Endothelial cell of umbilical vein (primary cell): Measurements from ENCODE around the gene CRY1. TPM values are rescaled to one million over a fixed set of nuclear protein-coding genes. Genes with fewer than 3 reads are reported as not detected.

Experiments
- BruUV-seq: library from RNA; stranded (reverse); fragments of 400-500 nt; replicated peaks from 2 replicates; lab custom pipeline; 2021; lab: Mats Ljungman, UMichigan
- CTCF ChIA-PET: fragments of 300-600, 350-600 bp; sonication (Branson Sonifier 250); formaldehyde crosslinking; loops from one replicate; lab custom pipeline; 2021; ENCODE audit warnings: antibody characterized with exemption, inconsistent platforms; lab: Charles Lee
- POLR2A ChIA-PET: fragments of 300-600, 350-600 bp; sonication (Branson Sonifier 250); formaldehyde crosslinking; loops from one replicate; lab custom pipeline; 2021; ENCODE audit warnings: antibody characterized with exemption, inconsistent platforms; lab: Charles Lee
- DNase-seq: peaks from one replicate; pipeline ENCODE4 v3.0.0-alpha.2; 2011; ENCODE audit warnings: low read depth, low spot score
- FAIRE-seq: peaks from 2 replicates; lab custom pipeline; 2011; peaks lifted over from hg19 to GRCh38; lab: Jason Lieb, UNC
- H2AFZ ChIP-seq: 2 replicates; pipeline ENCODE4 v1.6.0; 2012; ENCODE audit warnings: low read depth, low read length, control low read depth, inconsistent platforms
- H3K27ac ChIP-seq: 2 replicates; pipeline ENCODE4 v1.5.1; 2011; ENCODE audit warnings: low read depth, mild to moderate bottlenecking, control low read depth, low read length, moderate library complexity; ENCODE audit not compliant: insufficient read depth
- H3K27me3 ChIP-seq, 2 experiments: 2 replicates each; pipeline versions ENCODE4 v1.6.0 to v1.6.1; 2011; ENCODE audit warnings: low read length in 2 of 2, mixed read lengths in 1 of 2; ENCODE audit not compliant: control insufficient read depth in 2 of 2, insufficient read depth in 2 of 2
- H3K36me3 ChIP-seq, 2 experiments: 2 replicates in 1 of 2; 3 replicates in 1 of 2; pipeline ENCODE4 v1.5.1; 2011; ENCODE audit warnings: low read length in 2 of 2, mild to moderate bottlenecking in 1 of 2, moderate library complexity in 1 of 2; ENCODE audit not compliant: control insufficient read depth in 2 of 2, insufficient read depth in 2 of 2; ENCODE audit errors: extremely low read depth in 1 of 2
- H3K4me1 ChIP-seq: 3 replicates; pipeline ENCODE4 v1.5.1; 2011; ENCODE audit warnings: mild to moderate bottlenecking, low read length; ENCODE audit not compliant: control insufficient read depth, insufficient read depth; ENCODE audit errors: extremely low read depth
- H3K4me2 ChIP-seq: 2 replicates; pipeline ENCODE4 v1.6.1; 2011; ENCODE audit warnings: low read length, control low read depth, mixed read lengths; ENCODE audit not compliant: insufficient read depth
- H3K4me3 ChIP-seq, 3 experiments: fragments of 200-600 bp in 1 of 3; sonication (generic), shearing (Covaris generic) in 1 of 3; replicated peaks in 1 of 3; 2 replicates each; pipeline ENCODE4 v1.5.1; 2011 to 2016; ENCODE audit warnings: control low read depth in 3 of 3, low read length in 3 of 3, mild to moderate bottlenecking in 2 of 3, inconsistent platforms in 1 of 3, low read depth in 1 of 3, moderate library complexity in 1 of 3; ENCODE audit not compliant: insufficient read depth in 1 of 3
- H3K79me2 ChIP-seq: 2 replicates; pipeline ENCODE4 v1.6.0; 2012; ENCODE audit warnings: low read length, inconsistent platforms; ENCODE audit not compliant: control insufficient read depth, insufficient read depth
- H3K9ac ChIP-seq: replicated peaks from 2 replicates; pipeline ENCODE3; 2011; ENCODE audit warnings: low read length, control low read depth; ENCODE audit not compliant: insufficient read depth; ENCODE audit errors: extremely low read depth
- H3K9me1 ChIP-seq: replicated peaks from 3 replicates; pipeline ENCODE4 v1.6.0; 2011; ENCODE audit warnings: mild to moderate bottlenecking, low read length; ENCODE audit not compliant: control insufficient read depth, insufficient read depth; ENCODE audit errors: extremely low read depth
- H3K9me3 ChIP-seq: replicated peaks from 2 replicates; pipeline ENCODE4 v1.5.1; 2012; ENCODE audit warnings: low read length, inconsistent platforms; ENCODE audit not compliant: control insufficient read depth, insufficient read depth
- H4K20me1 ChIP-seq: replicated peaks from 2 replicates; pipeline ENCODE3; 2011; ENCODE audit warnings: mild to moderate bottlenecking, low read length; ENCODE audit not compliant: control insufficient read depth, insufficient read depth; ENCODE audit errors: extremely low read depth
- CTCF ChIP-seq, 2 donors: IDR thresholded peaks; 1 replicate in 1 of 2; 2 replicates in 1 of 2; pipeline ENCODE4 v1.5.1; 2011; ENCODE audit warnings: low read length in 2 of 2, mild to moderate bottlenecking in 2 of 2, moderate library complexity in 2 of 2, control low read depth in 1 of 2, inconsistent platforms in 1 of 2, low read depth in 1 of 2; ENCODE audit not compliant: insufficient read depth in 1 of 2; ENCODE audit errors: extremely low read depth in 1 of 2
- EZH2 ChIP-seq: IDR thresholded peaks from 2 replicates; pipeline ENCODE4 v1.6.1; 2012; ENCODE audit warnings: borderline replicate concordance, low read depth, mild to moderate bottlenecking, moderate library complexity, low read length, inconsistent platforms; ENCODE audit not compliant: severe bottlenecking
- FOS ChIP-seq: IDR thresholded peaks from 2 replicates; pipeline ENCODE4 v1.6.1; 2011; ENCODE audit warnings: mild to moderate bottlenecking, low read length, moderate library complexity, borderline replicate concordance; ENCODE audit not compliant: insufficient read depth
- GATA2 ChIP-seq: IDR thresholded peaks from 2 replicates; pipeline ENCODE4 v1.7.0; 2011; ENCODE audit warnings: low read depth, mild to moderate bottlenecking, moderate library complexity, mixed read lengths, low read length; ENCODE audit not compliant: insufficient read length, insufficient read depth
- JUN ChIP-seq: IDR thresholded peaks from 2 replicates; pipeline ENCODE4 v1.6.1; 2011; ENCODE audit warnings: borderline replicate concordance, low read depth; ENCODE audit not compliant: insufficient read length, insufficient read depth
- MAX ChIP-seq: IDR thresholded peaks from 2 replicates; pipeline ENCODE4 v1.6.1; 2011; ENCODE audit not compliant: insufficient read depth, insufficient read length
- MYC ChIP-seq: IDR thresholded peaks from one replicate; pipeline ENCODE4 v1.6.1; 2011; ENCODE audit warnings: mild to moderate bottlenecking, low read depth, low read length
- POLR2A ChIP-seq: IDR thresholded peaks from 2 replicates; pipeline ENCODE4 v1.6.1; 2012; ENCODE audit warnings: low read depth, mild to moderate bottlenecking, control low read depth, low read length
- POLR2AphosphoS5 ChIP-seq: IDR thresholded peaks from 2 replicates; pipeline ENCODE4 v1.6.1; 2012; ENCODE audit warnings: low read depth, mild to moderate bottlenecking, control low read depth, low read length, moderate library complexity; ENCODE audit not compliant: insufficient read depth
- dilution Hi-C: fragments of 300-500 bp; cut with MboI; formaldehyde crosslinking; loops from one replicate; pipeline ENCODE4 v1.15.0; 2019; ENCODE audit warnings: low sequenced_read_pairs; ENCODE audit not compliant: extremely low pct_ligation_motif_present
- intact Hi-C: fragments of 100-400 bp; cut with micrococcal nuclease; formaldehyde crosslinking; loops from one replicate; pipeline ENCODE4 v1.10.0; 2022
- polyA plus RNA-seq, 4 experiments: library from polyadenylated mRNA; depleted of rRNA in 3 of 4; stranded (reverse) in 3 of 4; unstranded in 1 of 4; fragments of >200 nt; gene quantifications; 2 replicates each; pipeline versions ENCODE4 v1.2.1 to v1.2.3, GENCODE V29; 2011 to 2012; ENCODE audit warnings: missing spikeins in 1 of 4
- total RNA-seq: library from RNA; stranded (reverse); gene quantifications from 2 replicates; pipeline ENCODE4 v1.2.3, GENCODE V29; 2021

The CRY1 gene
- total and polyA plus RNA-seq, 2 donors (not counting 3 experiments of a cell fraction or from before 2014, with no cell fraction given), result 11.4 to 21.0 TPM

- TF ChIP-seq POLR2A (no peak), CTCF (IDR thresholded peaks at IDR 0.05; ENCODE audit: extremely low read depth in 1 of 2, insufficient read depth in 1 of 2, low read depth in 1 of 2, low read length in 2 of 2) (no peak), JUN (no peak), POLR2AphosphoS5 (no peak), FOS (no peak), EZH2 (no peak), MYC (no peak), MAX (no peak), GATA2 (no peak)
- DNase-seq, result no peak
- no peaks in the 10 kb centered on the region for H4K20me1 ChIP-seq
- no peaks in the 10 kb centered on the region for H3K4me1 ChIP-seq
- H3K4me2 ChIP-seq, result no peak overlapping the region
- H3K9me3 ChIP-seq, result no peaks in the 10 kb centered on the region
- no peaks in the 10 kb centered on the region for H3K36me3 ChIP-seq
- H3K4me3 ChIP-seq, result no peak overlapping the region
- FAIRE-seq, result no peak
- H3K27ac ChIP-seq, result no peak overlapping the region
- no TSS peak for BruUV-seq
- dilution Hi-C loops, result no loop called here
- H2AFZ ChIP-seq, result no peak overlapping the region
- ChIA-PET POLR2A (no interaction called here), CTCF (no interaction called here)
- intact Hi-C loops, result no loop called here
- H3K9me1 ChIP-seq, result no peaks in the 10 kb centered on the region
- H3K79me2 ChIP-seq, result no peaks in the 10 kb centered on the region
- no peaks in the 10 kb centered on the region for H3K27me3 ChIP-seq
- no peak overlapping the region for H3K9ac ChIP-seq
Observed at GRCh38 chr12:107019546-107019945, 73.8 kb downstream of the CRY1 start.
